Neural cell (in vitro differentiated cells): ENCODE data around the gene GPC5.

Experiments
- SMC3 ChIP-seq: fragments of 450-650 bp; conservative IDR thresholded peaks from 2 replicates; pipeline ENCODE4 v1.6.1; 2014; ENCODE audit warnings: antibody characterized with exemption, mild to moderate bottlenecking, moderate library complexity; ENCODE audit not compliant: poor library complexity
- TF ChIP-seq, protein P1 (sequence below): fragments of 450-650 bp; IDR thresholded peaks from 2 replicates; pipeline ENCODE4 v1.5.1; 2014; ENCODE audit warnings: antibody characterized with exemption, mild to moderate bottlenecking, moderate library complexity; ENCODE audit not compliant: poor library complexity, severe bottlenecking

DNA sequence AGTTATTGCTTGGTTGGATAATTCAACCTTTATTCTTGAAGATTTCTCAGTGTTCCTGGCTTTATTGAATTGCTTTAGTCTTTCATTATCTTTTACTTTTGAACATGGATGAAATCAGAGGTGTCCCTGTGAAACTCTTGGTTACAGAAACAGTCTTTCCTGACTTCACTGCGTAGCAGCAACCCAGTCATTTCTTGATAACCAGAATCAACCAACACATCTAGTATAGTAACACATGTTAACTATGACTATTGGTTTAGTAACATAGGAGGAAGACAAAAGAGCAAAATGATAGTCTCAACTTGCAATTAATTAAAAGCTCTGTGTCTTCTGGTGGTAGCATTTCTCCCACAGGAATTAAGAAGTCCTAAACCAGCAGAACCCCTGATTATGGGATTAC, 393.6 kb downstream of the GPC5 start:
- TF ChIP-seq, protein P1, sequence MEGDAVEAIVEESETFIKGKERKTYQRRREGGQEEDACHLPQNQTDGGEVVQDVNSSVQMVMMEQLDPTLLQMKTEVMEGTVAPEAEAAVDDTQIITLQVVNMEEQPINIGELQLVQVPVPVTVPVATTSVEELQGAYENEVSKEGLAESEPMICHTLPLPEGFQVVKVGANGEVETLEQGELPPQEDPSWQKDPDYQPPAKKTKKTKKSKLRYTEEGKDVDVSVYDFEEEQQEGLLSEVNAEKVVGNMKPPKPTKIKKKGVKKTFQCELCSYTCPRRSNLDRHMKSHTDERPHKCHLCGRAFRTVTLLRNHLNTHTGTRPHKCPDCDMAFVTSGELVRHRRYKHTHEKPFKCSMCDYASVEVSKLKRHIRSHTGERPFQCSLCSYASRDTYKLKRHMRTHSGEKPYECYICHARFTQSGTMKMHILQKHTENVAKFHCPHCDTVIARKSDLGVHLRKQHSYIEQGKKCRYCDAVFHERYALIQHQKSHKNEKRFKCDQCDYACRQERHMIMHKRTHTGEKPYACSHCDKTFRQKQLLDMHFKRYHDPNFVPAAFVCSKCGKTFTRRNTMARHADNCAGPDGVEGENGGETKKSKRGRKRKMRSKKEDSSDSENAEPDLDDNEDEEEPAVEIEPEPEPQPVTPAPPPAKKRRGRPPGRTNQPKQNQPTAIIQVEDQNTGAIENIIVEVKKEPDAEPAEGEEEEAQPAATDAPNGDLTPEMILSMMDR = no peak
- no peak for TF ChIP-seq SMC3
